Measurements from ENCODE around the gene DPEP1. TPM values are rescaled to one million over a fixed set of nuclear protein-coding genes. Genes with fewer than 3 reads are reported as not detected.

The DPEP1 gene
- total RNA-seq, 1 donor = 0.36 TPM

GRCh38 chr16:89636663-89637062 is 23.2 kb downstream of the DPEP1 start:
- Histone ChIP-seq H3K4me2 (ENCODE audit: insufficient read depth, low read length) (no peak overlapping the region), H3K27me3 (ENCODE audit: insufficient read depth, low read length) (no peaks in the 10 kb centered on the region), H4K20me1 (ENCODE audit: insufficient read depth, low read length) (peaks cover 3% of the 10 kb centered on the region), H3K4me1 (ENCODE audit: insufficient read depth, low read length) (peaks cover 23% of the 10 kb centered on the region), H3K27ac (ENCODE audit: low read depth, low read length) (no peak overlapping the region), H2AFZ (ENCODE audit: low read length) (no peak overlapping the region), H3K9me3 (ENCODE audit: low read depth, low read length) (no peaks in the 10 kb centered on the region), H3K79me2 (ENCODE audit: insufficient read depth, low read length) (no peaks in the 10 kb centered on the region), H3K36me3 (ENCODE audit: insufficient read depth, low read length) (no peaks in the 10 kb centered on the region), H3K4me3 (ENCODE audit: insufficient read depth, low read length) (no peak overlapping the region)
- no peak for DNase-seq (ENCODE audit: insufficient read length, low spot score, missing footprints)
- TF ChIP-seq CTCF (IDR thresholded peaks at IDR 0.05; ENCODE audit: extremely low read depth, low read depth, low read length) = no peak

DNA sequence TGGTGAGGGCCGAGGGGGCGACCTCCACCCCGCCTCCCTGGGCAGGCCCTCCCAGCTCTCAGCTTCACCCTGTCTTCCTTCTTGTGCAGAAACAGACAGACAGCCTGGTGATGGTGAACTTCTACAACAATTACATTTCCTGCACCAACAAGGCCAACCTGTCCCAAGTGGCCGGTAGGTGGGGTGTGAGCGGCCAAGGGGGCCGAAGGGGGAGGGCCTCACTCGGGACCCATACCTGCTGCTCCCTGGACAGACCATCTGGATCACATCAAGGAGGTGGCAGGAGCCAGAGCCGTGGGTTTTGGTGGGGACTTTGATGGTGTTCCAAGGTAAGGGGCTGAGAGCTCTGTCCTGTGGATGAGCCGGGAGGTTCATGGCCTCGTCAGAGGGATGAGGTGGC is 23.9 kb downstream of the DPEP1 start:
- no peaks in the 10 kb centered on the region for H3K36me3 ChIP-seq (ENCODE audit: insufficient read depth, low read length)

GRCh38 chr16:89638455-89638854 is 25.0 kb downstream of the DPEP1 start:
- H3K27me3 ChIP-seq (ENCODE audit: insufficient read depth, low read length) = no peaks in the 10 kb centered on the region
- no peak overlapping the region for H3K4me2 ChIP-seq (ENCODE audit: insufficient read depth, low read length)
- no peaks in the 10 kb centered on the region for H3K36me3 ChIP-seq (ENCODE audit: insufficient read depth, low read length)
- no peaks in the 10 kb centered on the region for H3K79me2 ChIP-seq (ENCODE audit: insufficient read depth, low read length)
- H3K27ac ChIP-seq (ENCODE audit: low read depth, low read length) = no peak overlapping the region
- H2AFZ ChIP-seq (ENCODE audit: low read length) = no peak overlapping the region
- H3K4me3 ChIP-seq (ENCODE audit: insufficient read depth, low read length) = no peak overlapping the region
- no peak for DNase-seq (ENCODE audit: insufficient read length, low spot score, missing footprints)
- H3K4me1 ChIP-seq (ENCODE audit: insufficient read depth, low read length) = peaks cover 11% of the 10 kb centered on the region
- H4K20me1 ChIP-seq (ENCODE audit: insufficient read depth, low read length) = peaks cover 3% of the 10 kb centered on the region
- H3K9me3 ChIP-seq (ENCODE audit: low read depth, low read length) = no peaks in the 10 kb centered on the region
- TF ChIP-seq CTCF (IDR thresholded peaks at IDR 0.05; ENCODE audit: extremely low read depth, low read depth, low read length) = no peak

More for the DNA sequence above, 23.9 kb downstream of the DPEP1 start:
- Histone ChIP-seq H3K9me3 (ENCODE audit: low read depth, low read length) (no peaks in the 10 kb centered on the region), H3K79me2 (ENCODE audit: insufficient read depth, low read length) (no peaks in the 10 kb centered on the region), H3K4me1 (ENCODE audit: insufficient read depth, low read length) (peaks cover 21% of the 10 kb centered on the region), H3K27ac (ENCODE audit: low read depth, low read length) (no peak overlapping the region), H3K27me3 (ENCODE audit: insufficient read depth, low read length) (no peaks in the 10 kb centered on the region), H3K4me3 (ENCODE audit: insufficient read depth, low read length) (no peak overlapping the region), H4K20me1 (ENCODE audit: insufficient read depth, low read length) (peaks cover 3% of the 10 kb centered on the region), H3K4me2 (ENCODE audit: insufficient read depth, low read length) (no peak overlapping the region), H2AFZ (ENCODE audit: low read length) (no peak overlapping the region)
- DNase-seq (ENCODE audit: insufficient read length, low spot score, missing footprints) = no peak
- no peak for TF ChIP-seq CTCF (IDR thresholded peaks at IDR 0.05; ENCODE audit: extremely low read depth, low read depth, low read length)

GRCh38 chr16:89639385-89639784 is 25.9 kb downstream of the DPEP1 start:
- H3K4me1 ChIP-seq (ENCODE audit: insufficient read depth, low read length) = peaks cover 7% of the 10 kb centered on the region
- DNase-seq (ENCODE audit: insufficient read length, low spot score, missing footprints) = no peak
- no peaks in the 10 kb centered on the region for H3K79me2 ChIP-seq (ENCODE audit: insufficient read depth, low read length)
- no peak overlapping the region for H3K4me3 ChIP-seq (ENCODE audit: insufficient read depth, low read length)
- no peaks in the 10 kb centered on the region for H4K20me1 ChIP-seq (ENCODE audit: insufficient read depth, low read length)
- no peak overlapping the region for H2AFZ ChIP-seq (ENCODE audit: low read length)
- no peak for TF ChIP-seq CTCF (IDR thresholded peaks at IDR 0.05; ENCODE audit: extremely low read depth, low read depth, low read length)
- H3K9me3 ChIP-seq (ENCODE audit: low read depth, low read length) = no peaks in the 10 kb centered on the region
- no peak overlapping the region for H3K27ac ChIP-seq (ENCODE audit: low read depth, low read length)
- no peaks in the 10 kb centered on the region for H3K27me3 ChIP-seq (ENCODE audit: insufficient read depth, low read length)
- H3K4me2 ChIP-seq (ENCODE audit: insufficient read depth, low read length) = no peak overlapping the region
- no peaks in the 10 kb centered on the region for H3K36me3 ChIP-seq (ENCODE audit: insufficient read depth, low read length)

Measured in osteoblast (primary cell).